Effector memory CD8-positive, alpha-beta T cell (primary cell): Measurements from ENCODE around the gene TUBGCP3.

ENCODE experiments used
- ATAC-seq: fragments of 150-1000 bp; cut with Tn5 transposase; replicated peaks from 2 replicates; pipeline ENCODE4 v1.10.0; 2021; ENCODE audit warnings: mild to moderate bottlenecking, moderate library complexity
- DNase-seq, 3 experiments: peaks; one replicate each; pipeline ENCODE4 v3.0.0; 2021
- H3K27ac Mint-ChIP-seq, 2 donors: one replicate each; pipeline ENCODE4 v1.8.0; 2022; ENCODE audit warnings: mild to moderate bottlenecking in 2 of 2, mixed read lengths in 2 of 2, moderate library complexity in 2 of 2
- H3K27me3 Mint-ChIP-seq, 2 donors: one replicate each; pipeline ENCODE4 v1.8.0; 2022; ENCODE audit warnings: mixed read lengths in 2 of 2
- H3K36me3 Mint-ChIP-seq: one replicate; pipeline ENCODE4 v1.8.0; 2022; ENCODE audit warnings: mild to moderate bottlenecking, moderate library complexity, mixed read lengths; ENCODE audit not compliant: insufficient read depth
- H3K4me1 Mint-ChIP-seq, 2 donors: one replicate each; pipeline ENCODE4 v1.8.0; 2022; ENCODE audit warnings: low read depth in 2 of 2, mixed read lengths in 2 of 2
- H3K4me3 Mint-ChIP-seq, 2 donors: one replicate each; pipeline ENCODE4 v1.8.0; 2022; ENCODE audit warnings: mild to moderate bottlenecking in 2 of 2, mixed read lengths in 2 of 2, moderate library complexity in 2 of 2
- H3K9me3 Mint-ChIP-seq, 2 donors: one replicate each; pipeline ENCODE4 v1.8.0; 2022; ENCODE audit warnings: mixed read lengths in 2 of 2

Gene TUBGCP3

DNA sequence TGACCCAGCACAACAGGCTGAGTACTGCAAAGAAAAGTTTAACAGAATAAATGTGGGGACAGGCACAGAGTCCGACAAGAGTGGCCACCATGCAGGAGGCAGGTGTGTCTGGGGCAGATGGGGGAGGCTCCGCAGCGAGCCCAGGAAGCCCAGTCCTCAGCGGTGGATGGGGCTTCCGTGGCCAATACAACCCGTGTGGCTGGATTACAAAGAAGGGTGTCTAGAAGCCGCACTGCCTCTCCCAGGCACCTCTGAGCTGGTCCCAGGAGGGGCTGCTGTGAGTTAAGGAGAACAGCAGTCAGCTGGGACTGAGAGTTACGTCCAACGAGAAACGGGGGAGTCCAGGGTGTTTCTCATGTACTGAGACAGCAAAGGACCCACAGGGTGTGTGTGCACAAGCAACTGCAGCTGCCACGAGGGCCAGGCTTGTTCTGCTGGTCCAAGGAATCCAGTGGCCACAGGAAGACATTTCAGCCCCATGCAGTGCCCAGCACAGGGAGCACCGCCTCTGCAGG lies 141.5 kb downstream of the TUBGCP3 start:
- peaks cover 0 to 2% of the 10 kb centered on the region in 2 donors for H3K4me1 Mint-ChIP-seq
- no peaks in the 10 kb centered on the region for H3K9me3 Mint-ChIP-seq
- ATAC-seq: no peak
- DNase-seq: no peak
- no peak overlapping the region for H3K27ac Mint-ChIP-seq
- H3K27me3 Mint-ChIP-seq: peaks cover 18 to 66% of the 10 kb centered on the region in 2 donors
- H3K36me3 Mint-ChIP-seq: peaks cover 3% of the 10 kb centered on the region
- H3K4me3 Mint-ChIP-seq: no peak overlapping the region

DNA sequence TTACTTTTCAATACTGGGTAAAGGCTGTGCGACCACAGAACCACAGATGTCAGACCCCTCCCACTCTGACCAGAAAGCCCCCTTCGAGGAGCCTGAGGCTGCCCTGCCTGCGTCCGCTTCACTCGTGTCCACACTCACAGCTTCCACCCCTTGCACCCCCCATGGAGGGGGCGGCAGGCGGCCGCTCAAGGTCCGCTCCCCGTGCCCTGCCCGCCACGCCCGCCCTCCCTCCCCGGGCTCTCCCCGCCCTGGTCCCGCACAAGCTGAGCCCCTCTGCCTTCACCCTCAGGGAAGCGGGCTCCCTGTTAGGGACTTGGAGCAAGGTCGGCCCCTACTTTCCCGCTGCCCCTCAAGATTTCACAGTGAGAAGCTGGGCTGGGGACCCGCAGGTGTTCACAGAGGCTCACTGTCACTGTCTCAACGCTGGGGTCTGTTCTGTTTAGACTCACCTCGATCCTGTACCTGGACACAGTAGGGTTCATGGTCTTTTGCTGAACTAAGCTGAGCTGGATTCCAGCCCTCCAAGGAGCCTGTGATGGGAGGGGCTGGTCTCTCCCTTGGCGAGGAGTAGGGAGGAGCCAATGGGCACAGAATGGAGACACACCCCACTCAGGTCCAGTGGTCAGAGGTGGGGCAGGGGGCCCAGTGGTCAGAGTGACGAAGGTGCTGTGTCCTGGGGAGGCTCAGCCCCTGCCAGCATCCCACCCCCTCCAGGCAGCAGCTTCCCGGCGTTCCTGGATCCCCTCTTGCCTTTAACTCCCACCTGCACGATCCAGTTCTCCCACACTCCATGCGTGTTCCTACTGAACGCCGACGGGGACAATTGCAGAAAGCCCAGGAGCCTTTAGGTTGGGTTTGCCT lies 142.3 kb downstream of the TUBGCP3 start:
- H3K36me3 Mint-ChIP-seq: peaks cover 3% of the 10 kb centered on the region
- DNase-seq: no peak
- no peak for ATAC-seq
- no peaks in the 10 kb centered on the region for H3K9me3 Mint-ChIP-seq
- H3K27me3 Mint-ChIP-seq: peaks cover 18 to 64% of the 10 kb centered on the region in 2 donors
- H3K4me3 Mint-ChIP-seq: no peak overlapping the region
- peaks cover 0 to 2% of the 10 kb centered on the region in 2 donors for H3K4me1 Mint-ChIP-seq
- H3K27ac Mint-ChIP-seq: no peak overlapping the region

DNA sequence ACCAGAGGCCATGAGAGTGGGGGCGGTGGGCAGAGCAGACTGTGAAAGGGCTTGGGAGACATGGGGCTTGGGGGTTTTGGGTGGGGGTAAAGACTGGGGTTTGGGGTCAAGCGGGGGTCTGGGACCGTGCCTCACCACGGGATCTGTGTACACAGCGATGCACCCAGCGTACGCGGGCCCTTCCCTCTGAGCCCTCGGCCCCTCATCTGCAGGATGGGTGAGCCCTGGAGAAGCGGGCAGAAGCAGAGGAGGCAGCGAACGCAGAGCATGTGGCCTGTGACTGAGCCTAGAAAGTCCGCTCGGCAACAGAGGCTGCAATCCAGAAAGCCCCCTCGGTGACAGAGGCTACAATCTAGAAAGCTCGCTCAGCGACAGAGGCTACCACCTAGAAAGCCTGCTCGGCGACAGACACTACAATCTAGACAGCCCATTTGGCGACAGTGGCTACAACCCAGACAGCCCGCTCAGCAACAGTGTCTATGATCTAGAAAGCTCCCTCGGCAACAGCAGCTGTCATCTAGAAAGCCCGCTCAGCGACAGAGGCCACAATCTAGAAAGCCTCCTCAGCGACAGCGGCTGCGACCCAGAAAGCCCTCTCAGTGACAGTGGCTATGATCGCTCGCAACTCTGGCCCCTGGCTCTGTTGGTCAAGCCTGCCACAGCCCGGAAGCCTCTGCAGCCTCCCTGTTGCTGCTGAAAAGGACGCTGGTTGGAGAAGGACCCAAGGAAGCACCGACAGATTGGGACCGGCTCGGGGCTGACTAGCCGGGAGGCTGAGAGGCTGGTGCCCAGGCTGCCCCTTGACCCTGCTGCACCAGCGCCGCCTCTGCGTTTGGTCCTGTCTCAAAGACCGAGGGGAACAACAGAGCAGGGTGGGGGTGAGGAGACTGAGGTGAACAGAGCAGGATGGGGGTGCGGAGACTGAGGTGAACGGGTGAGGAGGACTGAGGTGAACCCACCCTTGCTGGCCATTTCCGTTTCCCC lies 143.2 kb downstream of the TUBGCP3 start:
- Mint-ChIP-seq H3K36me3 (peaks cover 3% of the 10 kb centered on the region), H3K27me3 (peaks cover 27 to 71% of the 10 kb centered on the region in 2 donors), H3K27ac (no peak overlapping the region), H3K4me1 (peaks cover 0 to 2% of the 10 kb centered on the region in 2 donors), H3K4me3 (no peak overlapping the region), H3K9me3 (no peaks in the 10 kb centered on the region)
- ATAC-seq (no peak), DNase-seq (no peak)

DNA sequence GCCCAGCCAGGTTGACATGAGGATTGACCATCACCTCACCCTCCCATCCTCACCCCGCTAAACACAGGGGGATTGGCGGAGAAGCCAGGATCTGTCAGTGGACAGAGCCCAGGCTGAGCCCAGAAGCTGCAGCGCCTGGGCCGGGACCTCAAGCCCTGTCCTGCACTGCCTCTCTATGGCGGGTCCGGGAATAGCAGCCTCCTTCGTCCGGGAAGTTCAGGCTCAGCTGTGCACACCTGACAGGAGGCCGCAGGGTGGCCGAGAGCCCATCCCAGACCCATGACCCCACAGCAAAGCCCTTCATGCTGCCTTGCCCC lies 144.0 kb downstream of the TUBGCP3 start:
- H3K27ac Mint-ChIP-seq: no peak overlapping the region
- no peak for ATAC-seq
- peaks cover 0 to 2% of the 10 kb centered on the region in 2 donors for H3K4me1 Mint-ChIP-seq
- no peaks in the 10 kb centered on the region for H3K9me3 Mint-ChIP-seq
- H3K27me3 Mint-ChIP-seq: peaks cover 33 to 71% of the 10 kb centered on the region in 2 donors
- H3K4me3 Mint-ChIP-seq: no peak overlapping the region
- H3K36me3 Mint-ChIP-seq: peaks cover 3% of the 10 kb centered on the region
- DNase-seq: peak in 2 of 3 experiments; percentile 5 to 7

DNA sequence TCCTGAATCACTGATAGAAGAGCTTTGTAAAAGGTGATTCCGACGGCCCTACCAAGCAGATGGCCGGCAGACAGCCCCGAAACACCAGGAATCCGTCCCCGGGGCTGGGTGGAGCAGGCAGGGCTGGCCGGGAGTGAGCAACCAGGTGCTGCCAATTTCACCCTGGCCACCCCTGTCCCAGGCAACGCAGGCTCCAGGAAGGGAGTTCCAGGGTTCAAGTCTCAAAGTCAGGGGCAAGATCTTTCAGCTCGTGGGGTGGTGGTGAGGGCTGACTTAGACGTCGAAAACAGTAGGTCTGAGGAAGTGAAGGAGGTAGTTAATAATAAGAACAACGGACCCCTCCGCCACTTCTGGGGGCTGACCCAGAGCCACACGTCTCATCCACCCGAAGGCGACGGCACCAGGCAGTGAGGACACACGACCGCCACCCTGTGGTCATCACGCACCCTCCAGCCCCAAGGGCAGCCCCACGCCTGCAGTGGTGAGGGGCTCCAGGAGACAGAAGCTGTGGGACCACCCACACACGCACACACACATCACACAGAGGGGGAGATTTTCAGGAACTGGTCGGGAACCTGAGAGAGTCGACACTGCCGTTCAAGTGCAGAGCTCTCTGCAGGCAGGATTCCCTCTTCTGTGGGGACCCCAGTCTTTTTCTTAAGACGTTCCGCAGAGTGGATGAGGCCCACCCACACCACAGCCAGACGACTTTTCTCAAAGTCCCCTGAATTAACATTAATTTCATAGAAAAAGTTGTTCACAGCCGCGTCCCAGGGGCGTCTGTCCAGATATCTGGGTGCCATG lies 144.6 kb downstream of the TUBGCP3 start:
- ATAC-seq (no peak), DNase-seq (no peak)
- H3K9me3 Mint-ChIP-seq: no peaks in the 10 kb centered on the region
- no peak overlapping the region for H3K27ac Mint-ChIP-seq
- peaks cover 0 to 2% of the 10 kb centered on the region in 2 donors for H3K4me1 Mint-ChIP-seq
- H3K36me3 Mint-ChIP-seq: peaks cover 3% of the 10 kb centered on the region
- peaks cover 33 to 72% of the 10 kb centered on the region in 2 donors for H3K27me3 Mint-ChIP-seq
- no peak overlapping the region for H3K4me3 Mint-ChIP-seq

DNA sequence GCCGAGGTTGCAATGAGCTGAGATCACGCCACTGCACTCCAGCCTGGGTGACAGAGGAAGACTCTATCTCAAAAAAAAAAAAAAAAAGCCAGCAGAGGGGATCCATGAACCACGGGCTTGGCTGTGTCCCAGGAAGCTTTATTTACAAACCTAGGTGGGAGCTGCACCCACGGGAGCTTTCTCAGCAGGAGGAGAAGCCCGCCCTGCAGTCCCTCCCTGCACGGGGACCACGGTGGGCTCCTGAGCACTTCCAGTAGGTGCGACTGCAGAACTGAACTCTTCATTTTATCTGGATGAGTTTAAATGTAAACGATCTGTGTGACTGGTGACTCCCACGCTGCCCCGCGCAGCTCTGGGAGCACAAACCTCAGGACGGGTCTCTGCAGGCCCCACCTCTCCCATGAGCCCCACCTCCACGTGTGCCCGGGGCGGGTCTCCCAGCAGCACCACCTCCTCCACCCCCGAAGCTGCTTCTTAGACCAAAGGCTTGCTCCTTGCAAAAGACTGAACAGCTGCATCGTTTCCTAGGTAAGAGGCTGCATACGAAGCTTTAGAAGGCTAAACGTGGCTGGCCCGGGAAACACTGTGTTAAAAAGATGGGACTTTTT lies 145.4 kb downstream of the TUBGCP3 start:
- Mint-ChIP-seq H3K27me3 (peaks cover 33 to 70% of the 10 kb centered on the region in 2 donors), H3K4me1 (peaks cover 0 to 2% of the 10 kb centered on the region in 2 donors), H3K9me3 (no peaks in the 10 kb centered on the region), H3K27ac (no peak overlapping the region), H3K4me3 (no peak overlapping the region), H3K36me3 (peaks cover 3% of the 10 kb centered on the region)
- ATAC-seq: no peak
- no peak for DNase-seq

DNA sequence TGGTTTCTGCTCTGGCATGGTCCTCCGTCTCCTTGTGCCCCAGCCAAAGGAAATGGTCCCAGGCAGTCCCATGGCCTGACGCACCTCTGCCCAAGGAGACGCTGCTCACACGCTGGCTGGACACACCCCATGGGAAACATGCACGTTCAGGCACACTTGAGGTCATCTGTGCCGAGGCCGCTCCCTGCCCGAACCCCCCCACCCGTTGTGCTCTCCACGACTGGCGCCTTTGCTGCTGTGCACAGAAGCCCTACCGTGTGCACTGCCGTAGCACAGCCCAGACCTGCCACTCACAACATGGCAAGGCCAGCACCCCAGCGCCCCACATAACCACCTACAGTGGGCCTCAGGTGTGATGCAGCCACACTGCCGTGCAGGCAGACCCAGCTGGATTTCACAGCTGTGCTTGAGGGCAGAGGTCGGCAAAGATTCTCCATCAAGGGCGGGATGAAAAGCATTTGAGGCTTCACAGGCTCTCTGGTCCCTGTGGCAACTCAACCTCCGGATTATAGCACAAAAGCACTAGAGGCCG lies 146.1 kb downstream of the TUBGCP3 start:
- Mint-ChIP-seq H3K27me3 (peaks cover 26 to 63% of the 10 kb centered on the region in 2 donors), H3K4me3 (no peak overlapping the region), H3K4me1 (peaks cover 0 to 2% of the 10 kb centered on the region in 2 donors), H3K27ac (no peak overlapping the region), H3K9me3 (no peaks in the 10 kb centered on the region), H3K36me3 (peaks cover 3% of the 10 kb centered on the region)
- ATAC-seq (no peak), DNase-seq (no peak)

DNA sequence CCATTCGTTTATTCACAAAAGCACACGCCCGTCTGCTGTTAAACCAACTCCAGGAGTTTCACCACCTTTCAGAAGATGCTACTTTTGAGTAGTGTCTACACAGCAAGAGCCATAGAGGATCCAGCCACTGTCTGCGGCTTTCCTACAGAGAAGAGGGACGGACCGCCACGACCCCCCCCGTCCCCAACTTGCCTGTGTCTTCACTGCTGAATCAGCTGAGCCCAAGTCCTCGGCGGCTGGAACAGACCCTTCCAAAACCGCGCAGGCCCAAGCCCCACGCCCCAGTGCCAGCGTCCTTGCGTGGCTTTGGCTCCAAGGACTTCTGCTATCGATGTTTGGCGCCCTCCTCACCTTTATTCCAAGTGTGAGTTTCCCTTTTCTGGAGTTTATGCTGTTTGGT lies 146.7 kb downstream of the TUBGCP3 start:
- Mint-ChIP-seq H3K27me3 (peaks cover 26 to 57% of the 10 kb centered on the region in 2 donors), H3K4me3 (no peak overlapping the region), H3K4me1 (peaks cover 0 to 2% of the 10 kb centered on the region in 2 donors), H3K27ac (no peak overlapping the region), H3K9me3 (no peaks in the 10 kb centered on the region), H3K36me3 (peaks cover 3% of the 10 kb centered on the region)
- no peak for ATAC-seq
- DNase-seq: no peak

DNA sequence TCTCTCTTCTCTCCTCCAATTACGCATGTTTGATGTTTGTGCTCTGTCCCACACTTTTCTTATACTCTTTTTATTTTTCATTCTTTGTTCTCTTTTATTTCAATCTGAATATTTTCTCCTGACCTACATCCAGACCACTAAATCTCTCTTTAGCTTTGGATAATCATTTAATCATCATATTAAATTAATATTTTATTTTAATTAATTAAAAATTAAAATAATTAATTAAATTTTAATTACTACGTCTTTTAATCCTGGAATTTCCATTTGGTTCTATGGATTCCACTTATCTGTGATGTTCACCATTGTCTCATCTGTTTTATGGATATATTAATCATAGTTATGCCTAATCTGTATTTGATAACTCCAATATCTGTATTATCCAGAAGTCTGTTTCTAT lies 149.4 kb downstream of the TUBGCP3 start:
- no peak overlapping the region for H3K27ac Mint-ChIP-seq
- peaks cover 0 to 1% of the 10 kb centered on the region in 2 donors for H3K4me1 Mint-ChIP-seq
- DNase-seq: no peak
- H3K4me3 Mint-ChIP-seq: no peak overlapping the region
- no peaks in the 10 kb centered on the region for H3K9me3 Mint-ChIP-seq
- ATAC-seq: no peak
- H3K27me3 Mint-ChIP-seq: peaks cover 25 to 45% of the 10 kb centered on the region in 2 donors
- peaks cover 3% of the 10 kb centered on the region for H3K36me3 Mint-ChIP-seq

DNA sequence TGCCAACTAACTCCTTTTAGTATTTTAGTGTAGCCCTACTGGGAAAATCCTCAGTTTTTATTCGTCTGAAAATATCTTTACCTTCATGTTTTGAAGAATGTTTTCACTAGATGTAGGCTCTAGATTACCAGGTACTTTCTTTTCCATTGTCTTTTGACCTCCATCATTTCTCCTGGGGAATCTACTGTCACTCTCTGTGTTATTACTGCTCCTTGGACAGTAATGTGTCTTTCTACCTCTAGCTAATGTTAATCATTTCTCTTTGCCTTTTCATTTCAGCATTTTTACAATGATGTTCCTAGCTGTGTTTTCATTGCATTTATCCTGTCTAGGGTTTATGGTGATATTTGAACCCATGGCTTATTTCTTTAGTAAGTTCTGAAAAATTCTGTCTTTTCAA lies 149.9 kb downstream of the TUBGCP3 start:
- Mint-ChIP-seq H3K27me3 (peaks cover 21 to 41% of the 10 kb centered on the region in 2 donors), H3K4me1 (no peaks in the 10 kb centered on the region), H3K27ac (no peak overlapping the region), H3K36me3 (peaks cover 3% of the 10 kb centered on the region), H3K9me3 (no peaks in the 10 kb centered on the region), H3K4me3 (no peak overlapping the region)
- DNase-seq (no peak), ATAC-seq (no peak)

DNA sequence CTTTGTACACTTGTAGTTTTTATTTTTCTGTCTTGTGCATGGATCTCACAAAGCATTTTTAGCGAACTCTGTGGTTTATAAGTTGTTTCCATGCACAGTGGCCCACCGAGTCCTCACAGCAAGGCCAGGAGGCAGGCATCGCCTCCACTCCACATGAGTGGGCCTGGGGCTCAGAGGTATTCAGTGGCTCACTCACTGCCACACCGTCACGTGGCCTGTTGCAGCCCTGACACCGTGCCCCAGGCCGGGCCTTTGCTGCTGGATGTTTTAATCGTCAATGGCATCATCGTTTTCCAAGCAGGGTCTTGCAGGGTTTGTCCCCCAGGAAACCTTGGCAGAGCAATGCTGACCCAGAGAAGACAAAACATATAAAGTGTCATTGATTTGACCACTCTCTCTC lies 152.0 kb downstream of the TUBGCP3 start:
- Mint-ChIP-seq H3K4me1 (no peaks in the 10 kb centered on the region), H3K9me3 (no peaks in the 10 kb centered on the region), H3K27me3 (peaks cover 27 to 44% of the 10 kb centered on the region in 2 donors), H3K4me3 (no peak overlapping the region), H3K27ac (no peak overlapping the region), H3K36me3 (no peaks in the 10 kb centered on the region)
- DNase-seq: no peak
- ATAC-seq: no peak
